Keratinocyte (primary cell): ENCODE results near the gene TNS4. TPM values are rescaled to one million over a fixed set of nuclear protein-coding genes. Genes with fewer than 3 reads are reported as not detected.

Experiments
- DNase-seq: peaks from one replicate; pipeline ENCODE4 v3.0.0-alpha.2; 2011; ENCODE audit warnings: low read depth, missing footprints, low spot score
- FAIRE-seq: peaks from 2 replicates; lab custom pipeline; 2011; peaks lifted over from hg19 to GRCh38; lab: Jason Lieb, UNC
- H2AFZ ChIP-seq: 2 replicates; pipeline ENCODE4 v1.6.0; 2012; ENCODE audit warnings: low read length, control low read depth, inconsistent platforms; ENCODE audit not compliant: control insufficient read depth
- H3K27ac ChIP-seq: 2 replicates; pipeline ENCODE4 v1.5.1; 2011; ENCODE audit warnings: low read length; ENCODE audit not compliant: control insufficient read depth, insufficient read depth
- H3K27me3 ChIP-seq: 3 replicates; pipeline ENCODE4 v1.6.0; 2011; ENCODE audit warnings: low read length; ENCODE audit not compliant: control insufficient read depth, insufficient read depth; ENCODE audit errors: extremely low read depth
- H3K36me3 ChIP-seq, 2 experiments: 2 replicates in 1 of 2; 3 replicates in 1 of 2; pipeline ENCODE4 v1.5.1; 2011; ENCODE audit warnings: low read length in 2 of 2, mild to moderate bottlenecking in 1 of 2; ENCODE audit not compliant: control insufficient read depth in 2 of 2, insufficient read depth in 2 of 2; ENCODE audit errors: extremely low read depth in 1 of 2
- H3K4me1 ChIP-seq: 3 replicates; pipeline ENCODE4 v1.5.1; 2011; ENCODE audit warnings: low read length; ENCODE audit not compliant: control insufficient read depth, insufficient read depth; ENCODE audit errors: extremely low read depth
- H3K4me2 ChIP-seq: 3 replicates; pipeline ENCODE4 v1.6.0; 2011; ENCODE audit warnings: low read depth, low read length; ENCODE audit not compliant: control insufficient read depth, insufficient read depth; ENCODE audit errors: extremely low read depth
- H3K4me3 ChIP-seq, 3 experiments: fragments of 200-600 bp in 1 of 3; sonication (generic) in 1 of 3; 2 replicates in 2 of 3; 3 replicates in 1 of 3; pipeline ENCODE4 v1.5.1; 2011 to 2016; ENCODE audit warnings: low read length in 3 of 3, mild to moderate bottlenecking in 3 of 3, control low read depth in 2 of 3, inconsistent platforms in 1 of 3, low read depth in 1 of 3, mixed read lengths in 1 of 3, mixed run types in 1 of 3, moderate library complexity in 1 of 3; ENCODE audit not compliant: control insufficient read depth in 2 of 3, insufficient read depth in 2 of 3; ENCODE audit errors: extremely low read depth in 1 of 3
- H3K79me2 ChIP-seq: 2 replicates; pipeline ENCODE4 v1.6.0; 2012; ENCODE audit warnings: low read length; ENCODE audit not compliant: control insufficient read depth, insufficient read depth
- H3K9ac ChIP-seq: 3 replicates; pipeline ENCODE4 v1.6.0; 2011; ENCODE audit warnings: low read length; ENCODE audit not compliant: control insufficient read depth, insufficient read depth; ENCODE audit errors: extremely low read depth
- H3K9me1 ChIP-seq: 3 replicates; pipeline ENCODE4 v1.6.0; 2011; ENCODE audit warnings: low read length; ENCODE audit not compliant: control insufficient read depth, insufficient read depth; ENCODE audit errors: extremely low read depth
- H3K9me3 ChIP-seq: 2 replicates; pipeline ENCODE4 v1.5.1; 2012; ENCODE audit warnings: low read depth, low read length; ENCODE audit not compliant: control insufficient read depth
- H4K20me1 ChIP-seq: 3 replicates; pipeline ENCODE4 v1.6.0; 2011; ENCODE audit warnings: low read length; ENCODE audit not compliant: control insufficient read depth, insufficient read depth; ENCODE audit errors: extremely low read depth
- CTCF ChIP-seq, 3 experiments: IDR thresholded peaks in 1 of 3; conservative IDR thresholded peaks in 1 of 3; optimal IDR thresholded peaks in 1 of 3; 2 replicates in 2 of 3; 3 replicates in 1 of 3; pipeline versions ENCODE3 to v1.5.1; 2011; ENCODE audit warnings: low read length in 3 of 3, mild to moderate bottlenecking in 3 of 3, moderate library complexity in 2 of 3, control low read depth in 1 of 3, inconsistent platforms in 1 of 3; ENCODE audit not compliant: insufficient read depth in 2 of 3; ENCODE audit errors: extremely low read depth in 1 of 3
- EZH2 ChIP-seq: IDR thresholded peaks from one replicate; pipeline ENCODE4 v1.6.1; 2012; ENCODE audit warnings: inconsistent platforms, mild to moderate bottlenecking, low read length, moderate library complexity
- dilution Hi-C: fragments of 300-500 bp; cut with MboI; formaldehyde crosslinking; loops from one replicate; pipeline ENCODE4 v1.7.0; 2020; ENCODE audit warnings: low sequenced_read_pairs; ENCODE audit not compliant: extremely low pct_ligation_motif_present
- polyA plus RNA-seq, 5 experiments: library from polyadenylated mRNA; depleted of rRNA in 3 of 5; stranded (reverse) in 3 of 5; stranded (forward) in 1 of 5; unstranded in 1 of 5; fragments of >200 nt; gene quantifications; 1 replicate in 1 of 5; 2 replicates in 3 of 5; 3 replicates in 1 of 5; pipeline versions ENCODE4 v1.2.1 to v1.2.3, GENCODE V29; 2011 to 2012; ENCODE audit warnings: missing spikeins in 2 of 5, low read depth in 1 of 5, low replicate concordance in 1 of 5

Gene TNS4
- polyA plus RNA-seq, 1 donor (not counting 4 experiments of a cell fraction or from before 2014, with no cell fraction given): 160 TPM

GRCh38 chr17:40510328-40510648, 8.9 kb upstream of the TNS4 start:
- DNase-seq (no peak), FAIRE-seq (peak; percentile 93)
- H3K4me3 ChIP-seq: peak overlapping the region in 1 of 3 experiments; percentile 16
- no peaks in the 10 kb centered on the region for H3K27me3 ChIP-seq
- dilution Hi-C loops: no loop called here
- peaks cover 52% of the 10 kb centered on the region for H3K4me1 ChIP-seq
- TF ChIP-seq EZH2: no peak
- no peak for TF ChIP-seq CTCF (optimal IDR thresholded peaks at IDR 0.05 in 1 of 3, IDR thresholded peaks at IDR 0.05 in 1 of 3, conservative IDR thresholded peaks at IDR 0.05 in 1 of 3; ENCODE audit: extremely low read depth in 1 of 3, insufficient read depth in 2 of 3, low read length in 3 of 3)
- no peak overlapping the region for H2AFZ ChIP-seq
- H3K9me3 ChIP-seq: no peaks in the 10 kb centered on the region
- H3K36me3 ChIP-seq: no peaks in the 10 kb centered on the region
- peak overlapping the region; percentile 85 for H3K9ac ChIP-seq
- H3K9me1 ChIP-seq: no peaks in the 10 kb centered on the region
- H3K79me2 ChIP-seq: peaks cover 2% of the 10 kb centered on the region
- no peaks in the 10 kb centered on the region for H4K20me1 ChIP-seq
- H3K4me2 ChIP-seq: peak overlapping the region; percentile 77
- peak overlapping the region; percentile 97 for H3K27ac ChIP-seq

- H2AFZ ChIP-seq: no peak overlapping the region
- H3K4me3 ChIP-seq: peak overlapping the region in 1 of 3 experiments; percentile 16
- peak overlapping the region; percentile 97 for H3K27ac ChIP-seq
- H4K20me1 ChIP-seq: no peaks in the 10 kb centered on the region
- H3K9ac ChIP-seq: peak overlapping the region; percentile 84
- TF ChIP-seq CTCF (optimal IDR thresholded peaks at IDR 0.05 in 1 of 3, IDR thresholded peaks at IDR 0.05 in 1 of 3, conservative IDR thresholded peaks at IDR 0.05 in 1 of 3; ENCODE audit: extremely low read depth in 1 of 3, insufficient read depth in 2 of 3, low read length in 3 of 3) (no peak), EZH2 (no peak)
- FAIRE-seq: no peak
- peak overlapping the region; percentile 77 for H3K4me2 ChIP-seq
- H3K9me3 ChIP-seq: no peaks in the 10 kb centered on the region
- H3K27me3 ChIP-seq: no peaks in the 10 kb centered on the region
- H3K4me1 ChIP-seq: peaks cover 47% of the 10 kb centered on the region
- H3K9me1 ChIP-seq: no peaks in the 10 kb centered on the region
- no peaks in the 10 kb centered on the region for H3K36me3 ChIP-seq
- peaks cover 2% of the 10 kb centered on the region for H3K79me2 ChIP-seq
- no peak for DNase-seq
- dilution Hi-C loops: no loop called here
Observed at GRCh38 chr17:40509626-40510327, 8.4 kb upstream of the TNS4 start.
